Stimulated activated CD8-positive, alpha-beta memory T cell treated with anti-CD3 and anti-CD28 coated beads, Interleukin-2, amount 100 ng/mL, for 48 hours (primary cell): Measurements from ENCODE around the gene AACS.

ENCODE experiments used
- DNase-seq, 2 donors: peaks; one replicate each; pipeline ENCODE4 v3.0.0-alpha.2; 2020; ENCODE audit warnings: low read depth in 2 of 2

Gene AACS

GRCh38 chr12:125152463-125152862 is 87.2 kb downstream of the AACS start:
- DNase-seq: no peak

- DNase-seq: no peak
Measured at GRCh38 chr12:125155366-125155765, 90.1 kb downstream of the AACS start.

GRCh38 chr12:125157177-125157576 is 91.9 kb downstream of the AACS start:
- no peak for DNase-seq

- DNase-seq: no peak
Measured at GRCh38 chr12:125159702-125160101, 94.5 kb downstream of the AACS start.

GRCh38 chr12:125160281-125160955 is 95.2 kb downstream of the AACS start:
- DNase-seq: no peak

GRCh38 chr12:125161712-125162022 is 96.4 kb downstream of the AACS start:
- no peak for DNase-seq

DNA sequence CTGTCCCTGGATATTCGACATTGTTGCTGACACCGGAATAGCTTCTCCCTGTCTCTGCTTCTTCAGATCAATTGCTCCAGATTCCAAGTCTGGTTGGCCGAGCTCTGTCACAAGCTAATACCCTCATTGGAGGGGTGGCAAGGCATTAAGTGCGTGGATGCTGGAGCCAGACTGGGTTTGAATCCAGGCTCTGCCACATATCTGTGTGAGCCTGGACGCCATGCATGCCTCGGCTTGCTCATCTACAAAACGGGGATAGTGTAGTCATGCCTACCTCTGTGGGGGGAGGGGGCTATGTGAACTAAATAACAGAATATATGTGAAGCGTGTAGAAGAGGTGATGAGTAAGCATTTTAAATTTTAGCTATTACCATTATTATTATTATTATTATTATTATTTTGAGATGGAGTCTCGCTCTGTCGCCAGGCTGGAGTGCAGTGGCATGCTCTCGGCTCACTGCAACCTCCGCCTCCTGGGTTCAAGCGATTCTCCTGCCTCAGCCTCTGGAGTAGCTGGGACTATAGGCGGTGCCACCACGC is 97.3 kb downstream of the AACS start:
- no peak for DNase-seq

- DNase-seq: no peak
Measured at GRCh38 chr12:125163148-125163547, 97.9 kb downstream of the AACS start.

- DNase-seq: no peak
Measured at GRCh38 chr12:125164541-125164940, 99.3 kb downstream of the AACS start.

GRCh38 chr12:125166041-125166440 is 100.8 kb downstream of the AACS start:
- DNase-seq: no peak

DNA sequence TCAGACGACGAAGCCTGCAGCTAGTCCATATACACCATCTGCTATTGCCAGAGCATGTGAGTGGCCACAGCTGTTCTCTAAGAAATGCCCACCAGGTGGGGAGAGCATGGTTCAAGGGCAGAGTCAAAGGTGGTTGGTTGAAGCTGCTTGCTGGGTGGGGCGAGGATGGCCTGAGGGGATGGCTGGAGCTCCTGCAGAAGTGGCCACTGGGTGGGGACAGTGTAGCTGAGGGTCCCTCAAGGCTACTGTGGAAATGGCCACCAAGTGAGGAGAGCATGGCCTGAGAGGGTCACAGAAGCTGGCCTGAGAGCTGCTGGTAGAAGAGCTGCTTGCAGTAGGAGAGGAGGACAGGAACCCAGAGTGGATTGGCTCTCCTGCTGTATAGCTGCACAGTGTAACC is 102.4 kb downstream of the AACS start:
- DNase-seq: no peak

DNA sequence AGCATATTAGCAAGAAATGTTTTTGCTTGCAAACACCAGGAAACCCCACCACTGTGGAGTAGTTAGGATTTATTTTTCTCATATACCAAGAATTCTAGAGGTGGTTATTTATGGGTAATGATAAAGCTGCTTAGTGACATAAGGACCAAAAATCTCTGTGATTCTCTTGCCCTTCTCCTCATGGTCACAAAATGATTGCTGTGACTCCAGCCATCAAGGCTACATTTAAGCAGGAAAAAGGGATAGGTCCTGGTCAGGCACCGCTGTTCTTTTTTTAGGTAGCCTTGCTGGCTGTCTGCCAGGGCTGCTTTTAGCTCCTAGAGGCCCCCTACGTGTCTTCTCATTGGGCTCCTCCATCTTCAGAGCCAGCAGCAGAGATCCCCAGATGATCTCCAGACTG is 104.2 kb downstream of the AACS start:
- no peak for DNase-seq

DNA sequence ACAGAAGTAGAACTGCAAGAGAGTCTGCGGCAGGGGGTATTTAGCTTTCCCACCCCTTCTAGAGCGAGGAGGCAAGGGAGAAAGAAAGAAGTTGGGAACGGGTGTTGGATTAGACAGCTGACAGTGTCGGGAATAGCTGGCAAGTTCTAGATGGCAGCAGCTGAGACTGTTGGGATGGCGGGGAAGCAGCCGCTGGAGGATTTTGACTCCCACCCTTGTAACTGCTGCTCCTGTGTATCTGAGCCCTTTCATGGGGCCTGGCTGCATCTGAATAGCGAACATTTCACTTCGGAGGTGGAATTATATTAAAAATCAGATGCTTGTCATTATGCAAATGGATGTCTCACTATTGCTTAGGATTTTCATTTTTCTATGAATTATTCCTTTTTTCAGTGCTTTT is 104.6 kb downstream of the AACS start:
- DNase-seq: no peak

GRCh38 chr12:125171267-125171666 is 106.0 kb downstream of the AACS start:
- no peak for DNase-seq

- no peak for DNase-seq
Measured at GRCh38 chr12:125172231-125172850, 107.1 kb downstream of the AACS start.

DNA sequence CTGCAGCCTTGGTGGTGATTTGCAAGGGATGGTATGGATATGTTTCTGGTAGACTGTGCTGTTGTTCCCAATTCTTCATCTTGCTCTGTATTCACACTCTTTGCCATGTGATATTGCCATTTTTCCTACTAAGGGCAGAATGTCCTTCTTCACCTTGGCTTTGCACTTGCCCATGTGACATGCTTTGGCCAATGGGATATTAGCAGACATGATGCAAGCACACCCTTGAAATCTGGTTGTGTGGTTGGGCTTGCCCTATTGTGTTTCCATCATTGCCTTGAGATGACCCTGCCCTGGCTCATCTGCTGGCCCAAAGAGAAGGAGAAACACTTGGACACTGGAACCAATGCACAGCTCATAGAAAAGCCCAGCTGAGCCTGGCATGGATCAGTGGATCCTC is 110.3 kb downstream of the AACS start:
- DNase-seq: no peak

DNA sequence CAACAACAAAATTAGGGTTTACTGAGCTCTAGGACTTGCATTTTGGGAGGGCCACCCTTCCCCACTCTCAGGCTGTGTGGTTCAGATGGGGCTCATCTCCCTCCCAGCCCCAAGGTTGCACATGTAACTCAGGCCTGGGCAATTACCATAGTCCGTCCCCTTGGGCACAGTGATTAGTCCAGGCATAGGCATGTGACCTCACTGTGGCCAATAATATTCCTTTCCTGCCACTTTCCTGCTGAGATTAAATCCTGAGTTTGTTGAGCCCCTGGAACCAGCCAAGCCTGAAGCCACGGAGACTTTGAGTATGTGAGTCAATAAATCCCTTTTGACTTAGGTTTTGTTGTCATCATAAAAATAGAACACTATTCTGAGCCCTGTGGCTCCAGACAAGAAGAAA is 113.0 kb downstream of the AACS start:
- DNase-seq: no peak

DNA sequence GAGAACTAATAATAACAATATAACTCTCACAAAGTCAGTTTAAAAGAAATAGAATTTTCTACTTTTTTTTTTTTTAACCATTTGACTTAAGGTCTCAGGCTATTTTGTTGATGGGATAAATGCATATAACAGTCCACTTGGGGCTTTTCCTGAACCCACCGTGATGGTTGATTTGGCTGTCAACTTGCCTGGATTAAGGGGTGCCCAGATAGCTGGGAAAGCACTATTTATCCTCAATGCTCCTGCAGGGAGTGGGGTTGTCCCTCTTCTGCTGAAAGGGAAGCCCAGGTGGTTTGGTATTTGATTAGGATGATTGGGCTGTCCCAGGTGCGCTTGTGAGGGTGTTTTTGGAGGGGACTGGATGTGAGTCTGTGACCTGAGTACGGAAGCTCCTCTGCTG is 114.9 kb downstream of the AACS start:
- DNase-seq: no peak

GRCh38 chr12:125181107-125181506 is 115.9 kb downstream of the AACS start:
- DNase-seq: no peak

DNA sequence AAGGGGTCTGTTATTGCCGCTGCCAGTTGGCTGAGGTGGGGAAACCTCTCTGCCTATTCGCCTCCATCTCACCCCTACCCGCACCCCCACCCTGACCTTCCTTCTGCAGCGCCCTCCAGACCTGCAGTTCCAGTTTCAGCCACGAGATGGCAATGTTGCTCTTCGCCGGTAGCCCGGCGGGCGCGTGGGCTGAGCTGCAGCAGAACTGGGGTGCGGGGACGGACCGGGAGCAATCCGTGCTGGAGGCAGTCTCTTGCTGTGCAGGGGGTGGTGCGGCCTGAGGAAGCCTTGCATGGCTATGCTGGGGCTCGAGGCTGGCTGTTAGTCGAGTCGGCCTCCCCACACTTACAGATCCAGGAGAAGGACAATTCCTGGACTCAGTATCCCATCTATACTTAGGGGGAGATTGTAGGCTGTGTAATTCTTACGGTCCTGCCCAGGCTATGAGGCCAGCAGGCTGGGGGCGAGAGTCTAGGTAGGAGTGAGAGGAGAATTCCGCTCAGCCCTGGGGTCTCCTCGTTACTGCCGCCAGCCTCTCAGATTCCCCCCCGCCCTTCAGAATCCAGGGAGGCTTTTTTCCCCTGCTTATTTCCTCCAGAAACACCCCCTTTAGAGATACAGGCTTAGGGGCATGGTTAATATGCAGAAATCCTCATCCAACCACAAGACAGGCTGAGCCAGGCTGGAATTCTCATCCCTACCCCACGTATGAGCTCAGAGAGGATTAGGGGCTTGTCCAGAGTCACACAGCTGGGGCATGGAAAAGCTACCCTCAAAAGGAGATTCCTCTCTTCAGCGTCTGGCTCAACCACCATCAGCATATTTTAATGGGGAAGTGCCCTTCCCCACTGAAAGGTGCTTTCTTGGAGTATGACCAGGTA is 118.2 kb downstream of the AACS start:
- DNase-seq: peak; percentile 65 to 71

- no peak for DNase-seq
Measured at GRCh38 chr12:125184213-125184967, 119.2 kb downstream of the AACS start.

- no peak for DNase-seq
Measured at GRCh38 chr12:125185311-125185739, 120.1 kb downstream of the AACS start.
